KMS-11 (cell line): ENCODE results near the gene PAQR4.

ENCODE experiments used
- H2AFZ ChIP-seq: fragments of 200-600 bp; sonication (generic); 2 replicates; pipeline ENCODE4 v1.6.1; 2016; ENCODE audit warnings: antibody characterized with exemption, mixed run types, low read depth
- H3K27ac ChIP-seq: fragments of 200-600 bp; sonication (generic); 2 replicates; pipeline ENCODE4 v1.6.1; 2016; ENCODE audit warnings: mild to moderate bottlenecking, mixed run types
- H3K27me3 ChIP-seq: fragments of 200-600 bp; sonication (generic); 2 replicates; pipeline ENCODE4 v1.6.1; 2017; ENCODE audit warnings: mild to moderate bottlenecking, low read depth, mixed run types, moderate library complexity; ENCODE audit not compliant: insufficient read depth
- H3K36me3 ChIP-seq: fragments of 200-600 bp; sonication (generic); 2 replicates; pipeline ENCODE4 v1.6.1; 2017; ENCODE audit warnings: mild to moderate bottlenecking, mixed run types; ENCODE audit not compliant: insufficient read depth
- H3K4me1 ChIP-seq: fragments of 200-600 bp; sonication (generic); 2 replicates; pipeline ENCODE4 v1.6.1; 2016; ENCODE audit warnings: mild to moderate bottlenecking, low read depth, mixed run types; ENCODE audit not compliant: poor library complexity, severe bottlenecking
- H3K4me2 ChIP-seq: fragments of 200-600 bp; sonication (generic); 2 replicates; pipeline ENCODE4 v1.7.0; 2016; ENCODE audit warnings: mild to moderate bottlenecking, mixed run types
- H3K4me3 ChIP-seq: fragments of 200-600 bp; sonication (generic); IDR thresholded peaks from 2 replicates; pipeline ENCODE4 v1.6.1; 2017; ENCODE audit warnings: low read depth, low read length, mixed read lengths; ENCODE audit not compliant: insufficient read depth
- H3K79me2 ChIP-seq: fragments of 200-600 bp; sonication (generic); 2 replicates; pipeline ENCODE4 v1.6.1; 2016; ENCODE audit warnings: low read depth, mixed run types; ENCODE audit not compliant: insufficient read depth
- H3K9ac ChIP-seq: fragments of 200-600 bp; sonication (generic); 2 replicates; pipeline ENCODE4 v1.6.1; 2016; ENCODE audit warnings: mild to moderate bottlenecking, mixed run types
- H4K20me1 ChIP-seq: fragments of 200-600 bp; sonication (generic); 2 replicates; pipeline ENCODE4 v1.6.1; 2016; ENCODE audit warnings: mild to moderate bottlenecking, mixed run types; ENCODE audit not compliant: insufficient read depth
- CTCF ChIP-seq: fragments of 200-600 bp; sonication (generic); conservative IDR thresholded peaks from 2 replicates; pipeline ENCODE4 v1.6.1; 2017; ENCODE audit warnings: low read depth, mild to moderate bottlenecking, antibody characterized with exemption, low read length, moderate library complexity, mixed read lengths

PAQR4 gene

GRCh38 chr16:2968368-2968737, 795 bp upstream of the PAQR4 start:
- H3K27ac ChIP-seq, result peak overlapping the region; percentile 62; the same call in 1 of the 2 replicates
- H3K79me2 ChIP-seq, result peaks cover 21% of the 10 kb centered on the region; the same call in 1 of the 2 replicates
- H3K9ac ChIP-seq, result peak overlapping the region; percentile 70; the same call in 1 of the 2 replicates
- peak overlapping the region; percentile 94 for H3K4me2 ChIP-seq
- no peak for TF ChIP-seq CTCF
- H3K4me3 ChIP-seq, result no peak overlapping the region
- H3K27me3 ChIP-seq, result peaks cover 11% of the 10 kb centered on the region
- H3K4me1 ChIP-seq, result peaks cover 37% of the 10 kb centered on the region
- no peaks in the 10 kb centered on the region for H3K36me3 ChIP-seq
- H4K20me1 ChIP-seq, result no peaks in the 10 kb centered on the region
- peak overlapping the region; percentile 80 for H2AFZ ChIP-seq

- H2AFZ ChIP-seq, result peak overlapping the region; percentile 80
- H3K79me2 ChIP-seq, result peaks cover 21% of the 10 kb centered on the region; the same call in 1 of the 2 replicates
- peaks cover 24% of the 10 kb centered on the region for H3K4me1 ChIP-seq
- peak overlapping the region; percentile 70 for H3K9ac ChIP-seq
- peak overlapping the region; percentile 94 for H3K4me2 ChIP-seq
- no peak overlapping the region for H3K4me3 ChIP-seq
- peak overlapping the region; percentile 62 for H3K27ac ChIP-seq
- peak; percentile 52 for TF ChIP-seq CTCF
- H4K20me1 ChIP-seq, result no peaks in the 10 kb centered on the region
- H3K36me3 ChIP-seq, result no peaks in the 10 kb centered on the region
- no peaks in the 10 kb centered on the region for H3K27me3 ChIP-seq
Measured at GRCh38 chr16:2969545-2970521, 685 bp downstream of the PAQR4 start.

- Histone ChIP-seq H3K4me3 (no peak overlapping the region), H3K79me2 (peaks cover 21% of the 10 kb centered on the region; the same call in 1 of the 2 replicates), H3K4me1 (peaks cover 19% of the 10 kb centered on the region), H3K9ac (peak overlapping the region; percentile 70), H3K27me3 (no peaks in the 10 kb centered on the region), H2AFZ (no peak overlapping the region), H4K20me1 (no peaks in the 10 kb centered on the region), H3K36me3 (no peaks in the 10 kb centered on the region), H3K4me2 (peak overlapping the region; percentile 94), H3K27ac (peak overlapping the region; percentile 62; the same call in 1 of the 2 replicates)
- TF ChIP-seq CTCF, result no peak
Measured at GRCh38 chr16:2970563-2970962, 1.4 kb downstream of the PAQR4 start.

GRCh38 chr16:2971134-2971984, 2.2 kb downstream of the PAQR4 start:
- Histone ChIP-seq H3K4me3 (no peak overlapping the region), H3K4me1 (peaks cover 12% of the 10 kb centered on the region), H3K79me2 (peaks cover 21% of the 10 kb centered on the region; the same call in 1 of the 2 replicates), H3K27ac (no peak overlapping the region), H3K4me2 (peak overlapping the region; percentile 94), H4K20me1 (no peaks in the 10 kb centered on the region), H2AFZ (no peak overlapping the region), H3K36me3 (no peaks in the 10 kb centered on the region), H3K9ac (no peak overlapping the region), H3K27me3 (no peaks in the 10 kb centered on the region)
- TF ChIP-seq CTCF, result no peak
